Ishikawa (cell line): Measurements from ENCODE around the gene AATF.

Experiments used
- FOXM1 ChIP-seq: IDR thresholded peaks from 2 replicates; pipeline ENCODE4 v1.6.1; 2012; ENCODE audit warnings: low read depth, borderline replicate concordance
- USF1 ChIP-seq: IDR thresholded peaks from 2 replicates; pipeline ENCODE4 v1.6.1; 2012

- no peak for TF ChIP-seq USF1
- no peak for TF ChIP-seq FOXM1
Measured at GRCh38 chr17:37079065-37079708, 130.4 kb downstream of the AATF start.
